GM12864 (cell line): ENCODE results near the gene CLIP4.

Source experiments
- DNase-seq: peaks from one replicate; pipeline ENCODE4 v3.0.0-alpha.2; 2011; ENCODE audit warnings: low read depth
- H3K4me3 ChIP-seq: 2 replicates; pipeline ENCODE4 v1.5.1; 2011; ENCODE audit warnings: mild to moderate bottlenecking, low read depth, low read length, control low read depth
- TF ChIP-seq, protein P1 (sequence below): IDR thresholded peaks from 2 replicates; pipeline ENCODE4 v1.5.1; 2011; ENCODE audit warnings: low read depth, mild to moderate bottlenecking, moderate library complexity, low read length, control low read depth, inconsistent platforms; ENCODE audit errors: missing control alignments

Gene CLIP4

GRCh38 chr2:29071032-29071975, 43.9 kb upstream of the CLIP4 start:
- no peak for DNase-seq
- no peak overlapping the region for H3K4me3 ChIP-seq

DNA sequence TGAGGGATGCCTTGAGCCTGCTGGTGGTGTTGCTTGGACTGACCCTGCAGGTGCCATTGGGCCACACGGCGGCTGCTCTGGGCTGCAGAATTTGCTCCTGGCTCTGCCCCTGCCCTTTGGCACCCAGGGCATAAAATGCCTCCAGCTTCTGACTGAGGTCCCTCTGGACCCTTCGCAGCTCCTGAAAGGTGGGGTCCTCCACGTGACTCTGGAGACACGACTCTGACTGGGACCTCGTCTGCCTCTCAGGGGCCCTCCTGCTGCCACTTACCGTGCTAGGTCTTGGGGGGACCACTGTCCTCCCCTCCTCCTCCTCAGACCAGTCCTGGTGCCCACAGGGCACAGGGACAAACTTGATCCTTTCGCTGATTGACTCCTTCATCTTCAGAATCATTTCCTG, 43.0 kb upstream of the CLIP4 start:
- DNase-seq, result no peak
- TF ChIP-seq, protein P1, sequence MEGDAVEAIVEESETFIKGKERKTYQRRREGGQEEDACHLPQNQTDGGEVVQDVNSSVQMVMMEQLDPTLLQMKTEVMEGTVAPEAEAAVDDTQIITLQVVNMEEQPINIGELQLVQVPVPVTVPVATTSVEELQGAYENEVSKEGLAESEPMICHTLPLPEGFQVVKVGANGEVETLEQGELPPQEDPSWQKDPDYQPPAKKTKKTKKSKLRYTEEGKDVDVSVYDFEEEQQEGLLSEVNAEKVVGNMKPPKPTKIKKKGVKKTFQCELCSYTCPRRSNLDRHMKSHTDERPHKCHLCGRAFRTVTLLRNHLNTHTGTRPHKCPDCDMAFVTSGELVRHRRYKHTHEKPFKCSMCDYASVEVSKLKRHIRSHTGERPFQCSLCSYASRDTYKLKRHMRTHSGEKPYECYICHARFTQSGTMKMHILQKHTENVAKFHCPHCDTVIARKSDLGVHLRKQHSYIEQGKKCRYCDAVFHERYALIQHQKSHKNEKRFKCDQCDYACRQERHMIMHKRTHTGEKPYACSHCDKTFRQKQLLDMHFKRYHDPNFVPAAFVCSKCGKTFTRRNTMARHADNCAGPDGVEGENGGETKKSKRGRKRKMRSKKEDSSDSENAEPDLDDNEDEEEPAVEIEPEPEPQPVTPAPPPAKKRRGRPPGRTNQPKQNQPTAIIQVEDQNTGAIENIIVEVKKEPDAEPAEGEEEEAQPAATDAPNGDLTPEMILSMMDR, result no peak
- no peak overlapping the region for H3K4me3 ChIP-seq

More at GRCh38 chr2:29071032-29071975, 43.9 kb upstream of the CLIP4 start:
- TF ChIP-seq, protein P1, result no peak

- TF ChIP-seq, protein P1, result no peak
Measured at GRCh38 chr2:29072971-29073725, 42.1 kb upstream of the CLIP4 start.

DNA sequence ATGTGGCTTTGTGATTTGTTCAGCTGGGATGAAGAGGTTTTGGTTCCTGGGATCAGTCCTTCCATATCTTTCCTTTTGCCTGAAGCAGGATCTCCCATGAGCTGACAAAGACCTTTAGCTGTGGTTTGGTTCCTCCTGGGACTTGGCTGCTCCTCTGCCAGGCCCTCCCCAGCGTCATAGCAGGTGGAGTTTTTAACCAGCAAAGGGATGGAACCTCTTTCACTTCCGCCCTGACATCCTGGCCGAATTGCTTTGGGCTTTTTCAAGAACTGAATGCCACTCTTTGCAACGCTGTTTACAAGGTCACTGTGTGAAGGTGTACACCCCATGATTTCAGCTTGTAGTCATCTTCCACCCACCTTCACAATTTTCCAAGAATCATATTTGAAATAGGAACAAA, 41.3 kb upstream of the CLIP4 start:
- no peak for DNase-seq
- no peak overlapping the region for H3K4me3 ChIP-seq
- TF ChIP-seq, protein P1, result no peak

More at GRCh38 chr2:29072971-29073725, 42.1 kb upstream of the CLIP4 start:
- DNase-seq, result no peak
- no peak overlapping the region for H3K4me3 ChIP-seq

DNA sequence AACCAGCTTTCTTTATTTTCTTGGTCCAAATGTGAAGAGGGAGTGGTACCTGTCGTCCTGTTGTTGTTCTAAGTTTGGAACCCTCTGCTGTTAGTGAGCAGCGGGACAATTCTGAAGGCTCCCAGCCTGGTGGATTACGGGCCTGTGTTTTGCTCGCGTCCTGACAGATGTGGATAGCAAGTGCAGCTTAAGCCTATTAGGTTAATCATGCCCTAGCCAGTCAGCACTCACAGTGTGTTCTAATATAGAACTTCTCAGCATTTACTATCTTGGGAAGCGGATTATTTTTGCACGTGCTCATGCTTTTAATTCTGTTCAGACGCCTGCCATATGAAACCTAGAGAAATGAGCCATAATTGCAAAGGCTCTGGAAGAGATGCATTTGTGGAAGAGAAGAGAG, 40.8 kb upstream of the CLIP4 start, which contains the start of gene PCARE:
Gene PCARE (minus strand): TSS at position 113 of the 400 bp plus-strand sequence. CDS start 262 bp downstream, outside the sequence.
- TF ChIP-seq, protein P1, result no peak
- no peak within 1 kb of the TSS for H3K4me3 ChIP-seq
- no peak for DNase-seq

DNA sequence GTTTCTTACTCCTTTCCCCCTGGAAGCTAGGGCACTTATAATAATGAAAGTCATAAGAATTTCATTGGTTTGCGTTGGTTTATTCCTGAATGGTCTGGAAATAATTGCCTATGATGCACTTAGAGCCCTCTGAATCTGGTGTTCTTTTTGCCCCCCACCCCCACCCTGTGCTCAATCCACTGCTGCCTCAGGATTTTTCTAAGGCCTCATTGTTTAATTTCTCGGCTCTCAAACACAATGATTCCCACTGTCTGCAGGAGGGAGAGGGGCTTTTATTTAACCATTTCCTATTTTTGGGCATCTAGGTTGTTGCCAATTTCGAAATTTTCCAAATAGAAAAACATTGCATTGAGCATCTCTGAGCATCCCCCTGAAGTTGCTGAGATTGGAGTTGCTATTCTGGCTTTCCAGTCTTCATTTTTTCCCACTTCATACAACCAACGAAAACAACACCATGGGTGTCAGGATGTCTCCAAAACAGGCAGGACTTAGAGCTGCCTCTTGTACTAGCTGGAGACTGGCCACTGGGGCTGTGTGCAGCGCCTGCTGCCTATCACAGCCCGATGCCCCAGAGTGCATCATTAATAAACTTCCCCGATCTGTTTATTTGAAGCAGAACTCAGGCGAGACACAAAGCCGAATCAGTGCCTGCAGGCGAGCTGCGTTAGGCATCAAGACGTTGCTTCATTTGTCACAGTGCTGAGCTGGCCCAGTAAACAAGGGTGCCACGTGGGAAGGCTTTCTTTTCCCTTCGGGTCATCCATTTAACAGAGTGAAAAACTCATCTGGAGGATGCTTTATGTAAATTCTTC, 39.1 kb upstream of the CLIP4 start:
- TF ChIP-seq, protein P1, result no peak
- no peak for DNase-seq
- no peak overlapping the region for H3K4me3 ChIP-seq
